Measurements from ENCODE around the gene EPHA8.

Gene EPHA8

GRCh38 chr1:22587247-22587646 lies 24.0 kb downstream of the EPHA8 start:
- no peak for TF ChIP-seq CTCF (IDR thresholded peaks at IDR 0.05)

GRCh38 chr1:22588899-22589422 lies 25.7 kb downstream of the EPHA8 start:
- TF ChIP-seq CTCF (IDR thresholded peaks at IDR 0.05) = no peak

- no peak for TF ChIP-seq CTCF (IDR thresholded peaks at IDR 0.05)
Measured at GRCh38 chr1:22591576-22591975, 28.3 kb downstream of the EPHA8 start.

GRCh38 chr1:22592051-22592450 lies 28.8 kb downstream of the EPHA8 start:
- no peak for TF ChIP-seq CTCF (IDR thresholded peaks at IDR 0.05)

GRCh38 chr1:22592919-22593790 lies 29.9 kb downstream of the EPHA8 start:
- no peak for TF ChIP-seq CTCF (IDR thresholded peaks at IDR 0.05)

GRCh38 chr1:22594396-22594795 lies 31.1 kb downstream of the EPHA8 start:
- no peak for TF ChIP-seq CTCF (IDR thresholded peaks at IDR 0.05)

GRCh38 chr1:22595108-22595507 lies 31.8 kb downstream of the EPHA8 start:
- TF ChIP-seq CTCF (IDR thresholded peaks at IDR 0.05) = no peak

Measured in LNCAP (cell line).